GM12878 (cell line): ENCODE data around the gene EPHA2. TPM values are rescaled to one million over a fixed set of nuclear protein-coding genes. Genes with fewer than 3 reads are reported as not detected.

Experiments
- ATAC-seq: fragments of 200-7000 bp; cut with Tn5 transposase; 3 replicates; pipeline ENCODE4 v1.9.1; 2020; ENCODE audit warnings: mild to moderate bottlenecking, moderate library complexity
- BruUV-seq: library from RNA; stranded (reverse); fragments of 400-500 nt; replicated peaks from 2 replicates; lab custom pipeline; 2021; lab: Mats Ljungman, UMichigan
- CTCF ChIA-PET: fragments of 300-600 bp; sonication (Branson Sonifier 250); formaldehyde crosslinking; extraction: SDS; loops from one replicate; lab custom pipeline; 2021; ENCODE audit warnings: inconsistent platforms; lab: Yijun Ruan, JAX
- POLR2A ChIA-PET: fragments of 350-600 bp; formaldehyde crosslinking; extraction: SDS; loops from one replicate; lab custom pipeline; 2021; ENCODE audit warnings: inconsistent platforms; lab: Charles Lee
- RAD21 ChIA-PET: fragments of 300-600 bp; sonication (Branson Sonifier 250); formaldehyde crosslinking; loops from one replicate; lab custom pipeline; 2023; ENCODE audit warnings: antibody characterized with exemption; ENCODE audit not compliant: unreplicated experiment; lab: Charles Lee
- SMC1A ChIA-PET: fragments of 300-600 bp; sonication (Branson Sonifier 250); formaldehyde crosslinking; loops from one replicate; lab custom pipeline; 2023; ENCODE audit not compliant: unreplicated experiment, uncharacterized antibody; lab: Charles Lee
- DNase-seq: peaks from one replicate; pipeline ENCODE4 v3.0.0-alpha.2; 2011; ENCODE audit warnings: low read depth, low spot score
- FAIRE-seq: peaks from 3 replicates; lab custom pipeline; 2011; peaks lifted over from hg19 to GRCh38; lab: Jason Lieb, UNC
- H2AFZ ChIP-seq: 2 replicates; pipeline ENCODE4 v1.6.0; 2011; ENCODE audit warnings: low read depth, low read length, control low read depth; ENCODE audit not compliant: control insufficient read depth
- H3K27ac ChIP-seq: 2 replicates; pipeline ENCODE4 v1.5.1; 2011; ENCODE audit warnings: control low read depth; ENCODE audit not compliant: control insufficient read depth, insufficient read depth
- H3K27me3 ChIP-seq, 2 experiments: replicated peaks in 1 of 2; 2 replicates each; pipeline versions ENCODE4 v1.6.0 to v1.6.1; 2011; ENCODE audit warnings: low read length in 1 of 2; ENCODE audit not compliant: control insufficient read depth in 2 of 2, insufficient read depth in 2 of 2
- H3K36me3 ChIP-seq, 2 experiments: 2 replicates each; pipeline ENCODE4 v1.5.1; 2011; ENCODE audit warnings: low read length in 1 of 2; ENCODE audit not compliant: control insufficient read depth in 2 of 2, insufficient read depth in 2 of 2
- H3K4me1 ChIP-seq: 2 replicates; pipeline ENCODE4 v1.6.1; 2011; ENCODE audit warnings: mild to moderate bottlenecking, low read length, moderate library complexity, mixed read lengths; ENCODE audit not compliant: control insufficient read depth, insufficient read depth
- H3K4me2 ChIP-seq: 2 replicates; pipeline ENCODE4 v1.6.0; 2011; ENCODE audit warnings: control low read depth; ENCODE audit not compliant: control insufficient read depth, insufficient read depth
- H3K4me3 ChIP-seq: fragments of 200-600 bp; sonication (generic); 2 replicates; pipeline ENCODE4 v1.5.1; 2016
- H3K79me2 ChIP-seq: 2 replicates; pipeline ENCODE4 v1.6.0; 2011; ENCODE audit warnings: low read length; ENCODE audit not compliant: control insufficient read depth, insufficient read depth
- H3K9ac ChIP-seq: 2 replicates; pipeline ENCODE4 v1.8.0; 2011; ENCODE audit warnings: low read length, control low read depth, mixed read lengths; ENCODE audit not compliant: control insufficient read depth, insufficient read depth
- H3K9me3 ChIP-seq: replicated peaks from 3 replicates; pipeline ENCODE4 v1.5.1; 2011; ENCODE audit warnings: mild to moderate bottlenecking, low read length; ENCODE audit not compliant: control insufficient read depth, insufficient read depth
- H4K20me1 ChIP-seq: 2 replicates; pipeline ENCODE4 v1.6.0; 2011; ENCODE audit not compliant: control insufficient read depth, insufficient read depth
- CHD1 ChIP-seq: IDR thresholded peaks from 2 replicates; pipeline ENCODE4 v1.6.1; 2012; ENCODE audit warnings: low read depth, low read length, improper control_type of control experiment
- FOS ChIP-seq: IDR thresholded peaks from 3 replicates; pipeline ENCODE4 v1.6.1; 2011; ENCODE audit warnings: borderline replicate concordance; ENCODE audit not compliant: insufficient read length; ENCODE audit errors: extremely low read depth
- HDAC6 ChIP-seq: fragments of 200-600 bp; sonication (generic); IDR thresholded peaks from one replicate; pipeline ENCODE4 v1.8.0; 2017; ENCODE audit warnings: antibody characterized with exemption; ENCODE audit not compliant: unreplicated experiment
- MYB ChIP-seq: fragments of 150-350 bp; IDR thresholded peaks from 2 replicates; pipeline ENCODE4 v1.6.1; 2014; ENCODE audit warnings: mild to moderate bottlenecking, low read depth, low read length, borderline replicate concordance
- RB1 ChIP-seq: fragments of 450-650 bp; formaldehyde crosslinking; IDR thresholded peaks from 2 replicates; pipeline ENCODE4 v1.6.1; 2017; ENCODE audit warnings: mild to moderate bottlenecking, borderline replicate concordance
- SMAD5 ChIP-seq: IDR thresholded peaks from 2 replicates; pipeline ENCODE4 v1.6.1; 2016; ENCODE audit warnings: antibody characterized with exemption, low read depth
- WGBS: methylation state at CpG from one replicate; pipeline ENCODE4 v1.1.6; 2016; ENCODE audit warnings: low lambda C conversion rate; ENCODE audit not compliant: insufficient replicate concordance, insufficient coverage; ENCODE audit errors: missing lambda C conversion rate; 5-methylcytosine and 5-hydroxymethylcytosine counted together
- in situ Hi-C: fragments of 300-500 bp; cut with MboI; formaldehyde crosslinking; loops from 9 replicates; pipeline ENCODE4 v1.14.3; 2018; ENCODE audit warnings: mixed read lengths
- intact Hi-C: fragments of 100-400 bp; cut with micrococcal nuclease; formaldehyde crosslinking; loops from one replicate; pipeline ENCODE4 v1.14.2; 2022; ENCODE audit not compliant: unreplicated experiment
- polyA plus RNA-seq, 11 experiments: library from polyadenylated mRNA; depleted of rRNA in 4 of 11; unstranded in 6 of 11; stranded (reverse) in 5 of 11; fragments of >200 nt; fragmentation: Nextera tagmentation in 4 of 11; fragmentation: Illumina TruSeq in 1 of 11; extraction: Ambion mirVana in 4 of 11; extraction: Trizol in 1 of 11; gene quantifications; 1 replicate in 1 of 11; 2 replicates in 10 of 11; pipeline versions ENCODE4 v1.2.1 to v1.2.3, GENCODE V29; 2011 to 2016; ENCODE audit warnings: inconsistent platforms in 2 of 11, missing spikeins in 2 of 11, low read depth in 1 of 11
- total RNA-seq, 4 experiments: library from RNA; depleted of rRNA in 3 of 4; stranded (reverse); fragments of >200 nt in 3 of 4; fragmentation: Illumina TruSeq in 1 of 4; extraction: Trizol in 1 of 4; gene quantifications; 2 replicates each; pipeline versions ENCODE4 v1.2.1 to v1.2.3, GENCODE V29; 2013 to 2021
- TF ChIP-seq, protein P1 (sequence below): IDR thresholded peaks from 2 replicates; pipeline ENCODE4 v1.6.1; 2012; ENCODE audit warnings: low read depth, low read length, improper control_type of control experiment
- TF ChIP-seq, protein P2 (sequence below): IDR thresholded peaks from 2 replicates; pipeline ENCODE4 v1.6.1; 2012; ENCODE audit warnings: mild to moderate bottlenecking, low read depth, low read length

EPHA2 gene
- total and polyA plus RNA-seq, 10 of the 15 experiments (the other 5 are each of a cell fraction or from before 2014, with no cell fraction given), result 0.04 to 0.51 (median 0.23) TPM; not detected in 2

DNA sequence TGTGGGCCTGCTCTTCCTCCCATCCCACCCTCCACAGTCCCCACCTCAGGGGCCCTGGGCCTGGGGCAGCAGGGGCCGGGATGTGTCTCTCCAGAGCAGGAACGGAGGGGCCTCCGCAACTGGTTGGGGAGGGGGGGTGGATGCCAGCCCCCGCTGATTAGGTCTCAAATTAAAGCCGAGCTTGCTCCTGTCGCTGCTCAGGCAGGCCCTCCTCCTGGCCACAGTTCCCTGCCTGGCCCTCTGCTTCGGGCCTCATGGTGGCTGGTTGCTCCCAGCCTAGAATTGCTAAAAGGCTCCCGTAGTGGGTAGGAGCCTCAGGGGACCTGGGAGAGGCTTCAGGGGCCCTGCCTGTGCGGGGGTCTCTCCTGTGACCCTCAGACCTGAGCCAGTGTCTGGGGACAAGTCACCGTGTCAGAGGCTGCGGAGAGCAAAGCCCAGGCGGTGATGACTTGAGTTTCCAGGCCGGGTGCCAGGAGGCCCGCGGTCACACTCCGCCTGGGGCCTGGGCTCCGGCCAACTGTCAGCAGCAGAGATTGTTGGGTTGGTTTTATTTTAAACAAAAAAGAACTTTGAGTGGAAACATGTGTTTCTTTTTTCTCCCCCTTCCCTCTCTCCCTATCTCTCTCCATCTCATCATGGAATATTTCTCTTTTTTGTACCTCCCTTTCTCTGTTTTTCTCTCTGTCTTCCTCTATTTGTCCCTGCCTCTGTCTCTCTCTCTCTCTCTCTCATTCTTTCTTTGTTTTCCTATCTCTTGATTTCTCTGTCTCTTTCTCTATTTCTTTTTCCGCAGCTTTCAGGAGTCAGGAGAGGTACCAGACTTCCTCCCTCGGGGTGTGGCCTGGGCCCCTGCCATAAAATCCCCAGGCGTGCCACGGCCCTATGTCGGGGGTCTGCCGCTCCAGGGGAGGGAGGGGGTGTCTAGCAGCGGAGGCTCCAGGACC lies 20.0 kb upstream of the EPHA2 start:
- BruUV-seq, result no TSS peak
- no peak for TF ChIP-seq CHD1
- TF ChIP-seq, protein P1, sequence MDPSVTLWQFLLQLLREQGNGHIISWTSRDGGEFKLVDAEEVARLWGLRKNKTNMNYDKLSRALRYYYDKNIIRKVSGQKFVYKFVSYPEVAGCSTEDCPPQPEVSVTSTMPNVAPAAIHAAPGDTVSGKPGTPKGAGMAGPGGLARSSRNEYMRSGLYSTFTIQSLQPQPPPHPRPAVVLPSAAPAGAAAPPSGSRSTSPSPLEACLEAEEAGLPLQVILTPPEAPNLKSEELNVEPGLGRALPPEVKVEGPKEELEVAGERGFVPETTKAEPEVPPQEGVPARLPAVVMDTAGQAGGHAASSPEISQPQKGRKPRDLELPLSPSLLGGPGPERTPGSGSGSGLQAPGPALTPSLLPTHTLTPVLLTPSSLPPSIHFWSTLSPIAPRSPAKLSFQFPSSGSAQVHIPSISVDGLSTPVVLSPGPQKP, result no peak
- TF ChIP-seq, protein P2, sequence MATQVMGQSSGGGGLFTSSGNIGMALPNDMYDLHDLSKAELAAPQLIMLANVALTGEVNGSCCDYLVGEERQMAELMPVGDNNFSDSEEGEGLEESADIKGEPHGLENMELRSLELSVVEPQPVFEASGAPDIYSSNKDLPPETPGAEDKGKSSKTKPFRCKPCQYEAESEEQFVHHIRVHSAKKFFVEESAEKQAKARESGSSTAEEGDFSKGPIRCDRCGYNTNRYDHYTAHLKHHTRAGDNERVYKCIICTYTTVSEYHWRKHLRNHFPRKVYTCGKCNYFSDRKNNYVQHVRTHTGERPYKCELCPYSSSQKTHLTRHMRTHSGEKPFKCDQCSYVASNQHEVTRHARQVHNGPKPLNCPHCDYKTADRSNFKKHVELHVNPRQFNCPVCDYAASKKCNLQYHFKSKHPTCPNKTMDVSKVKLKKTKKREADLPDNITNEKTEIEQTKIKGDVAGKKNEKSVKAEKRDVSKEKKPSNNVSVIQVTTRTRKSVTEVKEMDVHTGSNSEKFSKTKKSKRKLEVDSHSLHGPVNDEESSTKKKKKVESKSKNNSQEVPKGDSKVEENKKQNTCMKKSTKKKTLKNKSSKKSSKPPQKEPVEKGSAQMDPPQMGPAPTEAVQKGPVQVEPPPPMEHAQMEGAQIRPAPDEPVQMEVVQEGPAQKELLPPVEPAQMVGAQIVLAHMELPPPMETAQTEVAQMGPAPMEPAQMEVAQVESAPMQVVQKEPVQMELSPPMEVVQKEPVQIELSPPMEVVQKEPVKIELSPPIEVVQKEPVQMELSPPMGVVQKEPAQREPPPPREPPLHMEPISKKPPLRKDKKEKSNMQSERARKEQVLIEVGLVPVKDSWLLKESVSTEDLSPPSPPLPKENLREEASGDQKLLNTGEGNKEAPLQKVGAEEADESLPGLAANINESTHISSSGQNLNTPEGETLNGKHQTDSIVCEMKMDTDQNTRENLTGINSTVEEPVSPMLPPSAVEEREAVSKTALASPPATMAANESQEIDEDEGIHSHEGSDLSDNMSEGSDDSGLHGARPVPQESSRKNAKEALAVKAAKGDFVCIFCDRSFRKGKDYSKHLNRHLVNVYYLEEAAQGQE, result no peak
- TF ChIP-seq RB1, result no peak
- TF ChIP-seq MYB, result no peak
- no peak for TF ChIP-seq HDAC6
- TF ChIP-seq FOS, result no peak
- TF ChIP-seq SMAD5, result no peak
- SMC1A ChIA-PET, result no interaction called here
- intact Hi-C loops (no loop called here), in situ Hi-C loops (no loop called here)
- H3K4me1 ChIP-seq, result no peaks in the 10 kb centered on the region
- CTCF ChIA-PET, result interaction anchor here (0.6 to 0.7 kb wide), 2 partner anchors 10 to 67 kb away, joined by 3 read pairs; no protein-coding TSS in a partner anchor
- RAD21 ChIA-PET, result no interaction called here
- no peaks in the 10 kb centered on the region for H4K20me1 ChIP-seq
- no peaks in the 10 kb centered on the region for H3K9me3 ChIP-seq
- no peaks in the 10 kb centered on the region; a peak in 1 of 4 replicates for H3K27me3 ChIP-seq
- H3K36me3 ChIP-seq, result no peaks in the 10 kb centered on the region
- H3K9ac ChIP-seq, result no peak overlapping the region
- DNase-seq (no peak), ATAC-seq (no peak), FAIRE-seq (no peak)
- H3K4me3 ChIP-seq, result no peak overlapping the region
- 16% methylated on average over 23 of the region's 24 CpGs for WGBS
- POLR2A ChIA-PET, result no interaction called here
- H3K4me2 ChIP-seq, result no peak overlapping the region
- no peak overlapping the region for H2AFZ ChIP-seq
- H3K79me2 ChIP-seq, result no peaks in the 10 kb centered on the region
- H3K27ac ChIP-seq, result no peak overlapping the region
